HG02884 (cell line): ENCODE data around the gene HEPN1.
"Not testable (repeated sequence)": the region's sequence is repeated elsewhere in the genome, so short reads cannot be mapped to it uniquely, and the experiment has no call there.

Experiments
- ATAC-seq: cut with Tn5 transposase; IDR thresholded peaks from one replicate; pipeline ENCODE4 v1.9.1; 2021; ENCODE audit warnings: mild to moderate bottlenecking, moderate library complexity; ENCODE audit not compliant: unreplicated experiment

The HEPN1 gene

DNA sequence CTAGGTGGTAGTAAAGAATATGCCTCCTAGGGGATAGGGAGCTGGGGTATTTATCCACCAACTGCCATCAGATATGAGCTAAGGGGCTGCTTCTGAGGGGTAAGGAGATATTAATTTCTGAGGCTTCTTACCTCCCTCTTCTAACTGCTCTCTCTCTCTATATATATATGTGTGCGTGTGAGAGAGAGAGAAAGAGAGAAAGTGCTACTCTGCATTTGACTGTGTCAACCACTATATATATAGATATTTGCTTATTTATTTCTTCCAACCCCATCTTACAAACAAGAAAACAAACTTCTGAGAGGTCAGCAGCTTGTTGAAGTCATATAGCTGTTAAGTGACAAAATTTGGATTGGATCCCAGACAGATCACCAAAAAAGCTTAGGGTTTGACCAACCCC is 22.7 kb downstream of the HEPN1 start:
- ATAC-seq: peak; percentile 82

DNA sequence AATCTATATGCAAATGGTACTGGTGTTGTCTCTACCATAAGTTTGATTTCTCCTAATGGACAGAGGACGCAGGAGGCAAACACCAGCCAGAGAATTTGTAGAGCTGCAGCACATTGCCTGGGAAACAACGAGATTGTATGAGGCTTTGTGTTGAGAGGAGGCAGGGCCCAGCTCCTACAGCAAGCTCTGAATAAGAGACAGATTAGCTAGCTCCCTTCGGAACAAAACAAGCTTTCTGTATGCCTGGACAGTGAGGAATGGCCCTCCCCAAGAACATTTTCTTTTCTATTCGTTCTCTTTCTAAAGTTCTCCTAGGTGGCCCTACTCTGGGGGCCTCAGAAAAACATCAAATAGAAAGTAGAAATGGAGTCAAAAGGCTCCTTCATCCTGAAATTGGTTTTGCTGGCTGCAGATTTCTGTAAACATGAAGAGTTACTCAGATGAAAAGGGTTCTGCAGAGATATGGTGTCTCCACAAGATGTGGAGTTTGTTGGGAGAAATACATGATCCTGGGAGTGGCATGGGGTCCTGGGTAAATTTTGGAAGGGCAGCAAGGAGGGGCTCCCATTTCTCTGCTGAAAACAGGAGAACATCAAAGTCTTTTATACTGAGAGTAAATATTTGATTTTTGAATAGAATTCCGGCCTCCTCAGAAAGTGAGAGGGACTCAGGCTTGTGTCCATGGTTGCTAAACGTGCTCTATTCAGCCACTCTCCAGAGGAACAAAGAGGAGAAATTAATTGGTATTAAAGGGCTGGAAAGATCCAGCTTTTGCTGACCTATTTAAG is 23.6 kb downstream of the HEPN1 start:
- no peak for ATAC-seq

DNA sequence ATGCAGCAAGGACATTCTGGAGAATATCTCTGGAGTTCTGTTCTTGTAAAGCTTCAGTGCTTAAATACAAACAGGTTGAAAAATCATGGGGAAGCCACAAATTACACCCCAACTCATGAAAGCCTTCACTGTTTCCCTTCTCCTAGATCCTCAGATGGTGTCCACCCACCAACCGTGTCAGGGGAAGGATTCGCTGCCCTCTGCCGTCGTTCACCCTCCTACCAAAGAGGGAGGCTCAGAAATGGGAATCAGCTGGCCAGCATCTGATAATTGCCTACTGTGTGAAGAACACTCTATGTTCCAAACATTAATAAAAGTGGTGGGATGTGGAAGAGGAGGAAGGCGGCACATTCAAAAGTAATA is 24.2 kb downstream of the HEPN1 start:
- no peak for ATAC-seq

DNA sequence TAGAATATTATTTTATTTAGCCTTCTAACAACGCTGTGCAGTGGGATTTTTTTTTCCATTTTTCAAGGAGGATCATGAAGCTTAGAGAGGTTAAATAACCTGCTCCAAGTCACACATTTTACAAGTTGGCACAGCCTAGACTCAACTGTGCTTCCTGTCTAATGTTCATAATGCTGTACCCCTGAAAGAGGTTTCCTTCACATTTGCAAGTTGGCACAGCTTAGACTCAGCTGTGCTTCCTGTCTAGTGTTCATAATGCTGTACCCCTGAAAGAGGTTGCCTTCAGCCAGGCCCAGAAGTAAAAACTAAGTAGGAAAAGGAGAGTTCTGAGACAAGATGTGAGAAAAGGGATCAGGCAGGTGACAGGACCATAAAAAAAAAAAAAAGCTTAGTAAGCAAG is 24.7 kb downstream of the HEPN1 start:
- ATAC-seq: no peak

DNA sequence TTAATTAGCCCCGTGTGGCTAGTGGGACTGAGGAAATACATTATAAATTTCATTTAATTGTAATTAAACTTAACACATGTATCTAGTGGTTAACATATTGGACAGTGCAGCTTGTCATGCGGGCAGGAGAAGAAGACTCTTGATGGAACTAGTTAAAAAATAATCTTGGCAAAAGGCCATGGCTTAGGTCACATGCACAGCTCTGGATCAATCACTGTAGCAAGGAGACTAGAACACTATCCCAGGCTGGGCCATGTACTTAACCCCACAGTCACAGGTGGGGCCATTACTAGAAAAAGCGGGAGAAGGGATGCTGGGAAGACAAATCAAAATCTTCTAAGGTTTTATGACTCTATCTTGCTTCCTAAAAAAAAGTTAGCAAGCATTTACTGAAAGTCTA is 25.5 kb downstream of the HEPN1 start:
- ATAC-seq: no peak

DNA sequence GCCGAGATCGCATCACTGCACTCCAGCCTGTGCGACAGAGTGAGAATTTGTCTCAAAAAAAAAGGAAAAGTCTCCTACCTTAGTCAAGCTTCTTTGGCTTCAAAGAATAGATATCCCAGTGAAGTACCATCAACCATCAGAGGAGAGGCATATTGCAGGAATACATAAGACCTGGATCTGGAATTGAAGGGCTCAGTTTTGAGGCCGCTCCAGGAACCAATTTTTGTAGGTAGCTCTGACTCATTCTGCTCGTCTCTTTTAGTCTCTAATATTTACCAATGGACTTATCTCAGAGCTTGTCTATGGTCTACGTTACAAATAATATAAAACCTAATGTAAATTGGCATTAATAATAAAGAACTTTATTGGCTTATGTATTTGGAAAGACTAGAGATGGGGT is 26.8 kb downstream of the HEPN1 start:
- no peak for ATAC-seq

DNA sequence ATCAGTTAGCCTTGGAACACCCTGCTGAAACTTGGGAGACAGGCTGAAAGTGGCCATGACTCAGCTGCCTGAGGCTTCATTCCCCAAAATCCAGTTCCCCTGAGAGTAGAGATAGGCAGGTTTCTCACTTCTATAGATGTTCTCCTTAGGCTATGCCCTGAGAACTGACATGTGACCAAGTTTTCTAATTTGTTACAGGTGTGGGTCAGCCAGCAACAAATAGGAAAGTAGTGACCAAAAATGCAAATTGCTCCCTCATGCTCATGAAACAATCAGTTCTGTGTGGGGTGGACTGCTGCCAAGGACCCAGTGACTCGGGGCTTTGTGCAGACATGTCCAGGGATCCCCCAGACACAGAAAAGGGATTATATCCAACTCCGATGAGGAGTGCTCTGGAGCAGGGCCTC is 27.7 kb downstream of the HEPN1 start:
- no peak for ATAC-seq

DNA sequence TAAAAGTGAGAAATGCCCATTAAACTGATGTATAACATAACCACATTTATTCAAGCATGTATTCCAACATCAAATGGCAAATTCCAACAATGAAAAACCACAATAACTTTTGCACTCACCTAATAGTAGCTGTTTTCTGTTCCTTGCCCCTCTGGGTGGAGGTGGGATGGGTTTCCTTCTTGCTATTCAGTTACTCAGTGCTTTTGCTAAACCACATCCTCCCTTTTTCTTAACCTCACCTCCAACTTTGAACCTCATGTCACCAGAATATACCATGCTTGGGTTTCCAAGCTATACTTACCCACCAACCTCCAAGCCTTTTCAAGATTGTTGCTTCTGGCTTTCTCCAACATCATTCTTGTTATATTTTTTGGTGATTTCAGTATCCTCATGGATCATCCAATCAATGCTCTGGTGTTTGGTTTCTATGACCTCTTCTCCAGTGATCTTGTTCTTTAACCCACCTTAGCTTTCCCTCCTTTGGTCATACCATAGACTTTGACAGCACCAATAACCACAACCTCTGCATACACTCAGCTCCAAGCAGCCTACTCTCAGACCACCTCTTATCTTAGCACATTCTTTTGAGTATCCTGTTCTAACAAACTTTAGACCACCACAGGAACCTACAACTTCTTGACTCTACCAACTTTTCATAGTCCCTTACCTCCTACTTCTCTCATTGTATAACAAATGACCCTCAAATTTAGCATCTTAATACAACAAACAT is 31.7 kb downstream of the HEPN1 start:
- no peak for ATAC-seq

DNA sequence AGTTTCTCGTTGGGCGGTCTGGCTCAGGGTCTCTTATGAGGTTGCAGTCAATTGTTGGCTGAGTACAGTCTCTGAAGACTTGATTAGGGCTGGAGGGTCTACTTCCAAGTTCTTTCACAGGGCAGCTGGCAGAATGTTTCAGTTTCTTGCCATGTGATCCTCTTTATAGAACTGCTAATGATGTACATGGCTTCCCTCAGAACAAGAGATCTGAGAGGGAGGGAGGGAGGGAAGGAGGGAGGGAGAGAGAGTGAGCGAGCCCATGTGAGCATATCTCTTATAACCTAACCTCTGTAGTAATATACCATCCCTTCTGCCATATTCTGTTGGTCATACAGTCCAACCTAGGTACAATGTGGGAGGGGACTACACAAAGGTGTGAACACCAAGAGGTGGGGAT is 32.3 kb downstream of the HEPN1 start:
- no peak for ATAC-seq

DNA sequence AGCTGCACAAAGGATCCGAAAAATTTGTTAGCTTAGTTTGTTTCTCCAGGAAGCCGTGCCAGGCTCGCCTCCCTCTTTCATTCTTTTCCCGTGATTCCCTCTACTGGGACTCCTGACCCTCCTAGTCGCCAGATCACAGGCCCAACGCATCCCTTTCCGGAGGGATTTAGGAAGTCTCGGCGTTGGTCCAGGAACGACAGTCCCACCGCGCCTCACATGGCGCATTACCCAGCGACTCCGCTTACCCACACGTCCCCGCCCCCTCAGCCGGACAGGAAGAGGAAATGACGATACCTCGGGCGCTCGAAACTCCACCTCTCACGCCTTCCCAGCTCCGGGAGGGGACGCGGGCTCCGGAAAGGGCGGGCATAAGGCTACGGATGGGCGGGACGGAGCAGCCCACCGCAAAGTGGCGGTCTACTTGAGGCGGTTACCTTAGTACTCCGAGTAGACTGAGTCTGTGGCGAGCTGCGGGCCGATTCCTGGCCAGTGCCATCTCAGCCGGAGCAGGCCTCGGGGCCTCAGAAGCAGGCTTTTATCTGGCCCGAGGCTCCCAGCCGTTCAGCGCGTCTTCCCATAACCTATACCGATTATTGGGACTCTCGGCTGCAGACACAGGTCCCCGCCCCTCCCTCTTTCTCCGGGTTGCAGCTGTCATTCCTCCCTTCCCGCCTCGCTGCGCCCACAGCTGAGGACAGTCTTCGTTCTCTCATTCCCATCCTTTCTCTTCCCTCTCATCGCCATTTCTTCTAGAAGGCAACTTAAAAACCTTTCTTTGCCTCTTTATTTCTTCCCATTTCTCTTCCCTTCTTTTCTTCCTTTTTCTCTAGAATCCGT is 34.9 kb downstream of the HEPN1 start, which contains the start of gene CCDC15:
Gene CCDC15 (plus strand): TSS at position 450 of the 837 bp plus-strand sequence. CDS start 531 bp downstream, outside the sequence.
- ATAC-seq: peak; percentile 99

DNA sequence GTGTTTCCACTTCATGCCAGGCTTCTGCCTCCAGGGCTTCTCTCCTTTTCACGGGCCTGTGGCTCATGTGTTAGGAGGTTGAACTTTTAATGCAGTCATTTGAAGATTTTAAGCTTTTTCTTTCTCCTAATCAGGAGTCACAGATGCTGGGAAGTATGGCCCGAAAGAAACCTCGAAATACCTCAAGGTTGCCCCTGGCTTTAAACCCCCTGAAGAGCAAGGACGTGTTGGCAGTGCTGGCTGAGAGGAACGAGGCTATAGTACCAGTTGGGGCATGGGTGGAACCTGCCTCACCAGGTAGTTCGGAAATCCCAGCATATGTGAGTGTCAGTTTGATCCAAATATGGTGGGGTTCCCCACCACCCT is 35.5 kb downstream of the HEPN1 start:
- no peak for ATAC-seq

DNA sequence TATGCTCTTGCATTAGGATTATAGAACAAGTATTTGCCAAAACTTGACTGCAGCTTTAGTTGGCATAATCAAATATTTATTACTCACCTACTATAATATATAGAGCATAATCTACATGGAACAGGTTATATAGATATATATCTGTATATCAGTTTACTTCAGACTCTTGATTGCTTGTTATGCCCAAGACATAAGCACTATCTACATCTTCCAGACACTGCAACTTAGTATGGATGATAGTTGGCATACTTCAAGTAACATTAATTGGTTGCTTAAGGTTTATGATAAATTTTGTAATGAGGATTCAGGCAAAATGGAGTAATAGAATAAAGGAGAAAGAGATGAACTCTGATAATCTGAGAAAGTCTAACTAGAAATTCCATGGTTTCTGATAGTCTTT is 36.0 kb downstream of the HEPN1 start:
- ATAC-seq: no peak

DNA sequence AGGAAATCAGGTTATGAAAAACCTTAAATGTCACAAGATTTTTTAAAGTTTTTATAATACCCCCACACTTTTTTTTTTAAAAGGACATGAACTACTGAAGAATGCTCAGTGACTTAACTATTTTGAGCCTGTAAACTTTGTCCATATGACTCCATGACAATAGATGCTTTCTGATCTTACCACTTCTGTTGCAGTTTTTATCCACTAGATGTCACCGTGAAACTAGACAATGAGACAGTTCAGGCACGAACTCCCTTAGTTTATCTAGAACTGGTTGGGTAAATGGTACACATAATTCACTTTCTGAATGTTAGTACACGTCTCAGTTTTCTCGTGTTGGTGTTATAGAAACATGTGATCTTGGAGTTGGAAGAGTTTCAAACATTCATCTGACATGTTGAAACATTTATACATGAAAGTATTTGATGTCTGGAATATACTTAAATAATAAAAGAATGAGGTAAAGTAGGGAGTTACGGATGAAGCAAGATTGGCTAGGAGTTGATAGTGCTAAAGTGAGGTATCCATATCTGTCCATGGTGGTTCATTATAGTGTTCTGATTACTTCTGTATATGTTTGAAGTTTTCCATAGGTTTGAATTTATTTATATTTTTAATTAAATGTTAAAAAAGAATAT is 43.0 kb downstream of the HEPN1 start:
- ATAC-seq: peak; percentile 96

DNA sequence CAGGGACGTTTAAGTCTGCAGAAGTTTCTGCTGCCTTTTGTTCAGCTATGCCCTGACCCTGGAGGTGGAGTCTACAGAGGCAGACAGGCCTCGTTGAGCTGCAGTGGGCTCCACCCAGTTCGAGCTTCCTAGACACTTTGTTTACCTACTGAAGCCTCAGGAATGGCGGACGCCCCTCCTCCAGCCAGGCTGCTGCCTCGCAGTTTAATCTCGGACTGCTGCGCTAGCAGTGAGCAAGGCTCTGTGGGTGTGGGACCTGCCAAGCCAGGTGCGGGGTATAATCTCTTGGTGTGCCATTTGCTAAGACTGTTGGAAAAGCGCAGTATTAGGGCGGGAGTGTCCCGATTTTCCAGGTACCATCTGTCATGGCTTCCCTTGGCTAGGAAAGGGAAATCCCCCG is 49.1 kb downstream of the HEPN1 start:
- ATAC-seq: not testable (repeated sequence)
